Heart left ventricle (tissue), 16 donors: ENCODE measurements around the gene LIME1. TPM values are rescaled to one million over a fixed set of nuclear protein-coding genes. Genes with fewer than 3 reads are reported as not detected.

ENCODE experiments used
- ATAC-seq, 4 donors: fragments of 200-7000 bp; cut with Tn5 transposase; one replicate each; pipeline ENCODE4 v1.9.1; 2020 to 2022; ENCODE audit warnings: moderate library complexity in 4 of 4, mild to moderate bottlenecking in 3 of 4, moderate number of reproducible peaks in 1 of 4
- DNase-seq, 5 donors: peaks; one replicate each; pipeline ENCODE4 v3.0.0-alpha.2; 2020
- H3K27ac ChIP-seq, 12 donors: fragments of 200-600 bp; sonication (generic) in 4 of 12; one replicate each; pipeline versions ENCODE4 v1.5.0 to v1.8.0; 2016 to 2022; ENCODE audit warnings: mild to moderate bottlenecking in 2 of 12
- H3K27me3 ChIP-seq, 9 donors: fragments of 200-600 bp; sonication (generic) in 2 of 9; one replicate each; pipeline versions ENCODE4 v1.5.1 to v1.8.0; 2016 to 2022; ENCODE audit warnings: mild to moderate bottlenecking in 3 of 9
- H3K36me3 ChIP-seq, 9 donors: fragments of 200-600 bp; sonication (generic) in 2 of 9; one replicate each; pipeline versions ENCODE4 v1.5.0 to v1.8.0; 2018 to 2022; ENCODE audit warnings: mild to moderate bottlenecking in 2 of 9
- H3K4me1 ChIP-seq, 12 donors: fragments of 200-600 bp; sonication (generic) in 4 of 12; one replicate each; pipeline versions ENCODE4 v1.5.0 to v1.8.0; 2016 to 2022; ENCODE audit warnings: mild to moderate bottlenecking in 3 of 12
- H3K4me3 ChIP-seq, 12 donors: fragments of 200-600 bp; sonication (generic) in 4 of 12; one replicate each; pipeline versions ENCODE4 v1.5.0 to v1.8.0; 2017 to 2022; ENCODE audit warnings: mild to moderate bottlenecking in 9 of 12, moderate library complexity in 4 of 12
- H3K9me3 ChIP-seq, 12 donors: fragments of 200-600 bp; sonication (generic) in 4 of 12; one replicate each; pipeline versions ENCODE4 v1.5.0 to v1.8.0; 2016 to 2022; ENCODE audit warnings: mild to moderate bottlenecking in 1 of 12
- CTCF ChIP-seq, 12 donors: fragments of 200-600 bp; sonication (generic) in 4 of 12; IDR thresholded peaks; one replicate each; pipeline versions ENCODE4 v1.5.0 to v1.8.0; 2018 to 2022; ENCODE audit warnings: antibody characterized with exemption in 12 of 12, mild to moderate bottlenecking in 5 of 12
- POLR2A ChIP-seq, 2 donors: fragments of 450-650 bp; IDR thresholded peaks; one replicate each; pipeline ENCODE4 v1.6.1; 2017; ENCODE audit warnings: antibody characterized with exemption in 2 of 2, mild to moderate bottlenecking in 2 of 2, moderate library complexity in 2 of 2
- WGBS, 4 donors: extraction: QIAGEN DNeasy Blood & Tissue Kit in 2 of 4; methylation state at CpG; one replicate each; pipeline versions ENCODE4 v1.1.5 to v1.1.7; 2013 to 2018; 5-methylcytosine and 5-hydroxymethylcytosine counted together
- intact Hi-C, 10 donors: fragments of 100-400 bp; cut with DNase I; formaldehyde crosslinking; loops; one replicate each; pipeline versions ENCODE4 v1.11.1 to v1.14.2; 2022
- polyA plus RNA-seq, 2 donors: library from polyadenylated mRNA; stranded (reverse); fragments of 200-250 nt; gene quantifications; one replicate each; pipeline ENCODE4 v1.2.3, GENCODE V29; 2013
- total RNA-seq, 9 donors: library from RNA; depleted of rRNA in 2 of 9; stranded (reverse); fragments of >200 nt in 2 of 9; fragmentation: NEBNext Ultra II Directional in 3 of 9; extraction: Animal tissue kit (Norgen Biotek cat#: 25700) in 3 of 9; gene quantifications; one replicate each; pipeline versions ENCODE4 v1.1.0 to v1.2.4, GENCODE V29; 2016 to 2023
- donor health status: ischemic (EF 13 %, LVEDD 7.1; RV severe dilation, severe dysfunction).
- donor health status: healthy with polysubstance abuse.
- donor health status: DM: no; HTN: yes; CAD: no.
- donor health status: DM: no; HTN: no; CAD: no.
- donor health status: ischemic (EF 25% LVEDD 6.9; RV normal size, moderate dysfunction).
- donor health status: ischemic (EF 25% LVEDD 5.7; RV mildly dilated, moderate dysfunction).
- donor health status: healthy.
- donor health status: DM: yes; HTN: yes; CAD: no.
- donor health status: ischemic (EF 35%, LVEDD 5.7; RV mildly dilated, moderate dysfunction).
- donor health status: nonischemic (EF 11% LVEDD 7.7; RV severe dilation, severe dysfunction).
- donor health status: DM: yes; HTN: yes; CAD: no.
- donor health status: PGD.
- donor health status: ischemic (EF 29% LVEDD 5.4; RV normal size, mild dysfunction).
- donor health status: nonischemic (EF 23%, LVEDD 6.1; RV moderate dilation, normal function).

Gene LIME1
- total and polyA plus RNA-seq, 11 donors, result 0.95 to 7.1 (median 3.4) TPM

- DNase-seq (peak in 1 of 5 donors; percentile 26), ATAC-seq (no peak)
- no peak for TF ChIP-seq CTCF (IDR thresholded peaks at IDR 0.05)
- no peak for TF ChIP-seq POLR2A (IDR thresholded peaks at IDR 0.05)
- intact Hi-C loops, result loop anchor here in 1 of 10 donors (10.0 kb wide), 1 partner anchor 277 kb away; the partner anchor contains the start of gene SAMD10
- Histone ChIP-seq H3K27me3 (no peaks in the 10 kb centered on the region), H3K4me3 (peak overlapping the region in 1 of 12 donors; percentile 43), H3K27ac (peak overlapping the region in 3 of 12 donors; percentile 60 to 89 (median 79)), H3K9me3 (no peaks in the 10 kb centered on the region), H3K36me3 (peaks cover 0 to 45% (median 20%) of the 10 kb centered on the region in 9 donors), H3K4me1 (peaks cover 11 to 52% (median 38%) of the 10 kb centered on the region in 12 donors)
- WGBS, 4 donors, result 81 to 85% (median 83%) methylated on average over 35 to 40 of the region's 40 CpGs
These were observed 38.5 kb upstream of the LIME1 start for GRCh38 chr20:63697868-63698545.

- DNase-seq (peak in 4 of 5 donors; percentile 44 to 89 (median 68)), ATAC-seq (peak in 3 of 4 donors; percentile 15 to 68 (median 55))
- Histone ChIP-seq H3K27ac (peak overlapping the region in 11 of 12 donors; percentile 21 to 89 (median 50)), H3K36me3 (peaks cover 0 to 47% (median 25%) of the 10 kb centered on the region in 9 donors), H3K27me3 (no peaks in the 10 kb centered on the region), H3K9me3 (no peaks in the 10 kb centered on the region), H3K4me1 (peaks cover 11 to 52% (median 38%) of the 10 kb centered on the region in 12 donors), H3K4me3 (no peak overlapping the region)
- no peak for TF ChIP-seq CTCF (IDR thresholded peaks at IDR 0.05)
- no peak for TF ChIP-seq POLR2A (IDR thresholded peaks at IDR 0.05)
- intact Hi-C loops, result loop anchor here in 1 of 10 donors (10.0 kb wide), 1 partner anchor 276 kb away; the partner anchor contains the start of gene SAMD10
- WGBS, 4 donors, result 29 to 49% (median 40%) methylated on average over 4 to 19 of the region's 19 CpGs
These were observed 37.6 kb upstream of the LIME1 start for GRCh38 chr20:63698739-63699465.

GRCh38 chr20:63699466-63700198 is 36.8 kb upstream of the LIME1 start:
- peak in 3 of 5 donors; percentile 32 to 66 (median 48) for DNase-seq
- no peak overlapping the region for H3K4me3 ChIP-seq
- ATAC-seq, result no peak

More at GRCh38 chr20:63699466-63700198, 36.8 kb upstream of the LIME1 start:
- peak overlapping the region in 11 of 12 donors; percentile 21 to 89 (median 50) for H3K27ac ChIP-seq
- 81 to 89% (median 83%) methylated on average over 12 to 24 of the region's 24 CpGs for WGBS, 4 donors
- no peaks in the 10 kb centered on the region for H3K9me3 ChIP-seq
- TF ChIP-seq POLR2A (IDR thresholded peaks at IDR 0.05) (no peak), CTCF (IDR thresholded peaks at IDR 0.05) (no peak)
- H3K27me3 ChIP-seq, result no peaks in the 10 kb centered on the region
- H3K4me1 ChIP-seq, result peaks cover 11 to 51% (median 38%) of the 10 kb centered on the region in 12 donors
- intact Hi-C loops, result loop anchor here in 1 of 10 donors (10.0 kb wide), 1 partner anchor 275 kb away; the partner anchor contains the start of gene SAMD10
- H3K36me3 ChIP-seq, result peaks cover 0 to 47% (median 25%) of the 10 kb centered on the region in 9 donors
